GOT3 (cell line): ENCODE results near the gene SPOCK1.

Experiments used
- DNase-seq: peaks from one replicate; lab custom pipeline; 2025; ENCODE audit warnings: mixed read lengths; lab: John Stamatoyannopoulos, UW

The SPOCK1 gene

DNA sequence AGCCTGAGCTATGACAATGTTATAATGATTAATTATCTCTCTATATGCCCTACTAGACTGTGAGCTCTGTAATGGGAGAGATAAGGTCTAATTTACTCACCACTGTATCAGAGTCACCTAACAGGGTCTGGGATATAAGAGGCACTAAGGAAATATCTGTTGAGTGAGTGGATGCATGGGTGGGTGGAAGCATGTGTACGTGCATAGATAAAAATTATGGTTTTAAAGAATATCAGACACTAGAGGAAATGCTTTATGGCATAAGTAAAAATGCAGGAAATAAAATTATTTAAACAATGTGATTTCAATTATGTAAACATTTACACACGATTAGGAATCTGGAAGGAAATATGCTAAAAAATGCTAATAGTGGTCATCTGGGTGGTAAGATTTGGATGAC is 137.8 kb downstream of the SPOCK1 start:
- no peak for DNase-seq

DNA sequence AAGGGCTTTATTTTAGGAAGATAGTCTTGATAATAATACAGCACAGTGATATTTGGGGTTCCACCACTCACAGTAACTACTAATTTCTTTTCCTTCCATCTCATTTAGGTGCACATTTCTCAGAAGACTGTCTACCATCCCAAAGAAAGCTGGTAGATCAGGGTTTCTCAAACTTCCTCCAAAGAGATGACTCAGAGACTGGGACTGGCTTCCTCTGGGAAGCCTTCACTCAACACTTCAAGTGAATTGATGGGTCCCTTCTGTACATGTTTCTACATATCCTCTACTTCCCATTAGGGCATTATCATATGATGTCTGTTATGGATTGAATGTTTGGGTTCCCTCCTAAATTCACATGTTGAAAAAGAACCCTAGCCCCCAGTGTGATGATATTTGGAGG is 138.5 kb downstream of the SPOCK1 start:
- no peak for DNase-seq

DNA sequence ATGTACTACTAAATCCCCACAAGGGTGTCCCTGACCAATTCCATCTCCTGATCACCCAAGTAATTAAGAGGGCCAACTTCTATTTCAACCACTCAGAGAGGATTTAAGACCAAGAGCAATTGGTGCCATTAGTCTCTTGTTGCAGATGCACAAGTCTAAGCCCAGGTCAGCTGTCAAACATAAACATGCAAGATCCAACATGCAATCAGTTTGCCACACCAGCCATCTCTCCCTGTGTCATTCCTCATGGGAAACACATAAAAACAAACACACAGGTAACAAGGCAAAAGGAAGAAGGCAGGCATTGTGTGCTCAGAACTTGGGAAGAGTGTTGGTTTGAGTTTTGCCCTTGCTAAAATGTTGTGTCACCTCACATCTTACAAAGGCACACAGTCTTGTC is 139.2 kb downstream of the SPOCK1 start:
- DNase-seq = no peak

DNA sequence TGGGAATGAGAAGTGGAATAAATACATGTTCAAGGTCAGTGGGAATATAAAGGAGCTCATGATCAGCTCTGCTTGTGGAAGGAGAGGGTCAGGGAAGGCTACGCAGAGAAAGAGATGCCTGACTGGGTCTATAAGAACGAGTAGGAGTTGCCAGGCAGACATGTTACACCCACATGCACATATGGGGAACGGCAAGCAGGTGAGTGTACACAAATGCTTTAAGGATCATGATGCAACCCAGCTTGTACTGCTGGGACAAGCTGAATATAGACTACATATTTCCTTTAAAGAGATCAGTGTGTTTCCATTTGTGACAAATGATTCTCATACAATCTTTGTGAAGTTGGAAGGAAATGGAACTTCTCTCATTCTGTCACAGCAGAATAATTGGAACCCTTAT is 141.7 kb downstream of the SPOCK1 start:
- no peak for DNase-seq

DNA sequence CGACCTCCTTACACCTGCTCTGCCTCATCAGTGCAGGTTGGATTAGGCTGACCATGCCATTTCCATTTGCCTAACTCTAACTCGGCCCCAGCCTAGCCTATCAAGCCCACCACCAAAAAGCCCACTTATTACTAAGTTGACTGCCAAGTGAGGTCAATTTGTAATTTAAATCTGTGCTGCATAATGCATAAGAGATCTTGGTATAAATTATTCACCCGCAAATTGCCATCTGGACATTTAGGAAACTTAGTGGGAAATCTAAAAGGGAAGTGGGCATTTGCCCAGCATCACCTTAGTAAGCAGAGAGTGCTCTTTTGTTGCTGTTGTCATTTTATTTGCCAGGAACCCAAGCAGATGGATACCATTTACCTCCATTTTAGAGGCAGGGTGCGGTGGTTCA is 143.0 kb downstream of the SPOCK1 start:
- no peak for DNase-seq

DNA sequence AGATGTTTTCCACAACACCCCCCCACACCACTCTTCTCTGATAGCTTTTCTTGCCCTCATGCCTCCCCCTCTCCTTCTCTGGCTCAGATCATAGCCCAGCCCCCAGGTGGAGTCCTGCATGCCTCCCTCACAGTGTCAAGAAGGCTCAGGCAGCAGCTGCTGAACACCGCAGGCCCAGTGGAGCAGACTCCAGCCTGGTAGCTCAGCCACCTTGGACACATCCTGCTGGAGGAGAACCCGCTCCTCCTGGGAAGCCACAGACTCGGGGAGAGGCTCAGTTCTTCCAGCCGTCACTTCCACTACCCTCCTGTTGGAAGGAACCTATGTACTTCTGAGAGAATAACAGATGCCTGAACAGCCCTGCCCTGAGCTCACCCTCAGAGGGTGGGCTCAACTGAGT is 143.4 kb downstream of the SPOCK1 start:
- DNase-seq = no peak

DNA sequence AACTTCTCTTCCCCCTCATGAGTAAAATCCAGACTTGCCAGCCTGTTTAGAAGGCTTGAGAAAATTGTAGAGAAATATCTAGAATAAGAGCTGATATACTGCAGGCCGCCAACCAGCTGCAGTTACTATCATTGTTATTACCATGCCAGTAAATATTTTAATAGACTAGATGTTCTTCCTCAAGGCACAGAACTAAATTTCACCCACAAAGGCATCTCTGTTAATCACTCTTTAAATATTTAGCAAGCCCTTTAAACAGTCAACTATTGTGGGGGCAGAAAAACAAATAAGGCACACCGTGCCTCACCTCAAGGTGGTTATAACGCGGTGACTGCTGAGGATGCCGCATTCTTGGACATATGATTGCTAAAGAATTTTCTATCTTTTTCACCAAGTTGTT is 147.0 kb downstream of the SPOCK1 start:
- DNase-seq = no peak

DNA sequence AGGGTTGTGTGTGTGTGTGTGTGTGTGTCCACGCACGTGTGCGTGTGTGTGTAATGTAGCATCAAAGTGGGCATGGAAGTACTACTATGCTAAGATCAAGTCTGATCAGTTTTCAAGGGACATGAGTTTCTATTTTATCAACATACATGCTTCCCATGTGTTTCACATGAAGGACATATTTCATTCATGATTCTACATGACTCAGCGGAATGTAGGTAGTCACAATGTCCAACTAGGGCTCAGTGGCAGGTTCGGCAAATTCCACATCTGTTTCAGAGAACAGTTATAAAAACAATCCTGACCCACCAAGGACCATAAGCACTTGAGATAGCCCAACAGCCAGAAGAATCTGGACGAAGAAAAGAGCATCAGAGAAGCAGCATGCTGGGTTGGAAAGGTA is 148.3 kb downstream of the SPOCK1 start:
- DNase-seq = no peak

DNA sequence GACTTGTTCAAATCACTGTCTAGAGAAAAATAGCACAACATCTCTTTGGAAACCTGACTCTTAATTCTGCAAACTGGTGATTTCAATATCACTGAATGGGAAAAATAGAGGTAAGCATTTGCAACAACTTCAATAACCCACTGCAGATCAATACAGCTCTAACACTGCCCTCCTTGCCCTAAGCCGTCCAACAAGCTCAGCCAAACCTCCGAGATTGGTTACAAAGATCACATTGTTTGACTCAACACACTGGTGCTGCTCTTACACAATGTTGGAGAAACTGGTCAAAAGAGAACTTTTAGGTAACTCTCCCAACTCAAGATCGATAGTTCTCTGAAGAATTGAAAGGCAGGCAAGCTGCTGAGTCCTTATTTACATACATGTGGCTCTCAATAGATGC is 150.4 kb downstream of the SPOCK1 start:
- no peak for DNase-seq

DNA sequence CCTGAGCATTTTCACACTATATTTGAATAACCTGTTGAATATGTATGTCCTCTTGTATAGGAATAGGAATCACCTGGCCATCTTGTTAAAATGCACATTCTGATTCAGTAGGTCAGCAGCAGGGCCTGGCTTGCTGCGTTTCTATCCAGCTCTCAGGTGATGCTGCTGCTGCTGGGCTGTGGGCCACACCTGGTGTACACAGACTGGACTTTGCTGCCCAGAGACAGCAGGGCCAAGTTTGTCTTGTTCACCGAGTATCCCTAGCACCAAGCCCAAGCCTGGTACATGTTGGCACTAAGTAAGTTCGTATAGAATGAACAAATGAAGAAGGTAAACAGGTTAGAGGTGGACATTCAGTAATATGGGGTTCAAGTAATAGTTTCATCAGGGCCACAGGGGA is 151.3 kb downstream of the SPOCK1 start:
- no peak for DNase-seq

DNA sequence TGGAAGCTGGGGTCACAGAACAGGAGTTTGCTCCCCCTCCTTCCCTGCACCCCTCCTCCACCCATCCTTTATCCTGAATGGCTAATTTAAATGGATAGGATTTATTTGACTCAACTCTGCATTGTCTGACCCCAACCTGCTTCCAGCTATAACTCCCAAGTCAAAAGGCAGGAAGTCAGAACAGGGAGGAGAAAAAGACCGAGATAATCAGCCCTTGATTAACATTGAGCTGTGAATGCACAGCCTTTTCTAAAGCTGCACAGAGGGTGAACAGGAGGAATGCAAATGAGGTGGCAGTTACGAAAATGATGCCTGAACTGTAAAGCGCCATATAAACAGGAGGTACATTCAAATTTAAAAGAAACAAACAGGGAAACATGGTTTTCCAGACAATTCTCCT is 152.8 kb downstream of the SPOCK1 start:
- no peak for DNase-seq

DNA sequence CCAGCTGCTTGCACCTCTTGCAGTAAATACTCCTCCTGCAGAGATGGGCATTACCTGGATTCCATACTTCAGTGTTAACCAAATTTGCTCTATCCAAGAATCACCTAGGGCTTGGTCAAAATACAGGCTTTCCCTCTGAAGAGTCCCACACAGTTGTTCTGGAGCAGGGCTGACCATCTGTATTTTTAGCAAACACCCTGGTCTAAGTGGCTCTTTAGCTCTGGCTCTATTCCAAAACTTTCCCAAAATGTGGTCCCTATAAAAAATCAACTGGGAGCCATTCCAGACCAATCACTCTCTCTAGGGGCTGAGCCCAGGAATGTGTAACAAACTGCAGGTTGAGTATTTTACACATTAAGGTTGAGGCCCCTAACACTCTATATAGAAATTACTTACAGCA is 153.7 kb downstream of the SPOCK1 start:
- no peak for DNase-seq

DNA sequence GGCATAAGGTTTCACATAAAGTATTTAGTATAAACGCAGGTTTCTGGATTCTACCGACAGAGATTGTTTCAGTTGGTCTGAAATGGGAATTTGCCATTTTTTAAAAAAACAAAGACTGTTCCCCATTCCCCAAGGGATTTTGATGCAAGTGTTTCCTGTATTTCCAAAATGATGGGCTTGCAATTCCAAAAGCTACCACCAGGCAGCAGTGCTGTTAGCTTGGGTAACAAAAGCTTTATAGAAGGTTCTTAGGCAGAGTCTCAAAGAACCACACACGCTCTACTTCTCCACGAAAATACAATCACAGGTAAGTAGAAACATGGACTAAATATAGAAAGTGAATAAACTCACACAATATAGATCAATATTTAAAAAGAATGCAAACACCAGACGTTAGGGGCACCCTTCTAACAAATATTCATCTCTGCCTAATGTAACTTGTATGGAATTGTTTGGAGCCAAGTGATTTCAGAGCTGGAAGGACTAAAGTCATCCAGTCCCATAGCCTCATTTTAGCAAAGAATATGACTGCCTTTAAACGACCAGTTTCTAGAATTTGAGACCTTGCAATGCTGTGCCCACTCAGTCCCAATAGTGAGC is 154.3 kb downstream of the SPOCK1 start:
- DNase-seq = peak; percentile 14

DNA sequence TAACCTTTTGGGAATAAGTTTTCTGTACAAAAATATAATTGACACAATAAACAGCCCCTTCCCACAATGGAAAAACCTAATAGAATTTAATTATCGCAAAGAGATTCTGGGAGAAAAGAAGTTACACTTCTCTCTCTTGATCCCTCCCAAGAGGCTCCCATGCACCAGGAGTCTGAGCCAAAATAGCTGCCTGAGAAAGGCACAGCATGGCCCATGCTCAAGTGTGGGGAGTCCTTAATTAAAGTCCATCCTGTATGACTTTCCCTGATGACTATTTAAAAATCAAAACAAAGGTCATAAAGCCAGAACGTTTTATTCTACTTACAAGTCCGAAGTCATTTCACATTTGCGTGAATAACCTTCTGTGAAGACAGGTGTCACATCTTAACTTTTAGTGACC is 155.1 kb downstream of the SPOCK1 start:
- no peak for DNase-seq

DNA sequence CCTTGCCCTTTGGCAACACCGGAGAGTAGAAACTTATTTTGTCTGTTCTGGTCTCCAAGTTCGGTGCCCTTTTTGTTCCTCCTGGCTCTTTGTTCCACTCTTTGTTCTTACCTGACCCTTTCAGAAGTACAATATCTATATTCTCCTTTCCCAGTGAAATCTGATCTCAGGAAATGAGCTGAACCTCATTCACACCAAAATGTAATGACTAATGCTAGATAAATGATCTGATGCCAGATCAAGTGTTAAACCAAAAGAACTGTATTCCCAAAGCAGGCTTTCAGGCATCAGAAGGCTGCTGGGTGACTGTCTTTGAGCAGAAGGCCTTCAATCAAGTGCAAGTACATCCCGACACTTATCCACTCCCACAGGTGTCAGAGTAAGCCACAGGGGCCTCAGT is 156.4 kb downstream of the SPOCK1 start:
- DNase-seq = no peak

DNA sequence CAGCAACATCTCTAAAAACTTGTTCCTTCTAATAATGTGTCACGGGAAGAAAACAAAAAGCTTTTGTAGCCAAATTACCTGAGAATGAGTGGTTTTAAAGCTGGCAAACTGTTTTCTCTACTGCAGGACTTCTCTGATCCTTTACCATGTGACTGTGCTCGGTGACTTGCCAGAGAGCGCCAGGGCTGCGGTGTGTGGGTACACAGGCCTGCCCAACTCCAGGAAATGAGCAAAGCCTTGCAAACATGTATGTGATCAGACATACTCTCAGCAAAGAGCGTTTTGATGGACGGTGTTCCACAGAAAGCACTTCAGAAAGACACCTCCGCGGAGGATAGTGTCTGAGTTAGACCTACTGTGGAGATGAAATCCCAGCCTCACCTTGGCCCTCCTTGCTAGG is 157.3 kb downstream of the SPOCK1 start:
- DNase-seq = no peak

DNA sequence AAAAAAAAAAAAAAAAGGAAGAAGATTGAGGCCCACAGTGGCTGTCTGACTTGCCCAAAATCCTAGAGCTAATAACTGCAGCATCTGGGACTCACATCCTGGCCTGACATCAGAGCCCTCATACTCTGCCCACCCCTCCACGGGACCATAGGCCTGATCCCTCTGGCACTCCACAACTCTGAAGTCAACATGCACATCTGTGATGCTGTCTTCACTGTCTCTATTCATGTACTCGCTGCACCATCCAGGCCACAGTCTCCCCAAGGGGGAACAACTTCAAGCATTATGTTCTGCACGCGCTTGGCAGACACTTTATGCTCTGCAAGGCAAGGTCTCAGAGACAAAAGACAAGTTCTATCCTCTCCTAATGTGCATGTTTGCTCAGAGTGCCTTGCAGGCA is 158.2 kb downstream of the SPOCK1 start:
- DNase-seq = no peak

DNA sequence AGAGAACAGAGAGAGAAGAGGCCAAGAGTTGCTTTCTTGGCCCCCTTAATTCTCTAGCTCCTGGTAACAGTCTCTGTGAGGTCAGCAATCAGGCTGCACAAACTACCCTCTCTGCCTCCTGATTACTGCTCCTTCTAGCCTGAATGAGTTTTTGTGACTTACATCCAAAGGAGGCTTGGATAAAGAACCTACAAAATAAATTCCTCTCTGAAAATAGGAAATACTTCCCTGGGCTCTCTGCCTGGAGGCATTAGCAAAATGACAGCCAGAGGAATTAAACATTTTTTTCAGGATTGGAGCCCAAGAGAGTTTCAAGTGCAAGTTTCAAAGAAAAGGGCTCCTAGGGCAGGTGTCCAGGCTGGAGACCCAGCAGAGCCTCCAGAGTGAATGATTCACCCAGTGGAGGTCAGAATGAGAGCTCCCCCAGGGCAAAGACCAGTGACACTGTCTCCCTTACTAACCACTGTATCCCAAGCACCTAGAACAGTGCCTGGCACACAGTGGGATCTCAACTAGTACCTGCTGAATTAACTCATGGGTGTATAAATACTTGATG is 162.5 kb downstream of the SPOCK1 start:
- no peak for DNase-seq

DNA sequence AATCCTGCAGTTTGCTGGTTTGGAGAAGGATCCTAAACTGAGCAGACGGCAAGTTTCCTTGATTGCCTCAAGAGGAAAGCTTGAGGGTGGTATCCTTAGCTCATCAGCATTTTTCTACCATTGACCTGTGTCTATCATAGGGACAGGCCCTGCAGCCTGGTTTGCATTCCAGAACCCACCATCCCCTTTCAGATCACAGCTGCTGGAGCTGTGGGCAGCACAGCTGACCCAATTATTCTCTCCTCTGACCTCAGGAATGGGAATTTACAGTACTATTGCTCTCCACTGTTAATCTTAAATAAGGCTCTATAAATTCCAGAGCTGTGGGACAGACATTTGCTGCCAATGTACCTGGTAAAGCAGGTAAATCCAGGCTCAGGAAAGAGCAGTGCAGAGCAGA is 163.0 kb downstream of the SPOCK1 start:
- no peak for DNase-seq

DNA sequence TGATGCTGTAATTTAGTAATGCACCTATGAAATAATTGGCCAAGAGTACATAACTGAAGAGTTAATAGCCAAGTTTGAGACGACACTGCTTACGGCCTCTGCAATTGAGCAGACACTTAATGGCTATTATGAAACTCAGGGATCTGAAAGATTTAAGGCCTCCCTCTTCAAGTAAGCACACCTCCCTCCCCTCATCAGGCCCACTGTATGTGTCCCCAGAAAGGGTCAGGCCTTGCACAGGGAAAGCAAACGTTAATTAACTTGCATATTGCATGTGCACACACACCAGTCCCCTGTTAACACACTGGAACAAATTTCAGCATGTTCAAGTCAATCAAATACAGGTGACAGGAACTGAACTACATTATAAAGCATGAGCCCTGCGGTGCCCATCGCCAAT is 163.6 kb downstream of the SPOCK1 start:
- no peak for DNase-seq

DNA sequence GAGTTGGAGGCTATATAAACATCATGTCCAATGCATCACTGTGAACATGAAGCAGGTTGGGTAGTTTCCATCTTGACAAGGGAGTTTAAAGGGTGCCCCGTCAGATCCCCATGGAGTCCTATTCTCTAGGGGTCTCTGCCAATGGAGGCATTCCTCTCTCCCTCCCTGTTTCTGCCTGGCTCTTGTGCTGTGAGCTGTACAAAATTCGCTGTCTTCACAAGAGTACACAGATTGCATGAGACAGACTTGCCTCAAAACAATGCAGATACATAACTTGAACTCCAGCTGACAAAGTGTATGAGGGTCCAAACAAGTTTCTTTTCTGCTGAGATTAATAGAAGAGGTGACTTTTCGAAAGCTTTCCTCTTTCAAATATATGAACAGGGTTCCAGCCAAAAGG is 165.2 kb downstream of the SPOCK1 start:
- no peak for DNase-seq

DNA sequence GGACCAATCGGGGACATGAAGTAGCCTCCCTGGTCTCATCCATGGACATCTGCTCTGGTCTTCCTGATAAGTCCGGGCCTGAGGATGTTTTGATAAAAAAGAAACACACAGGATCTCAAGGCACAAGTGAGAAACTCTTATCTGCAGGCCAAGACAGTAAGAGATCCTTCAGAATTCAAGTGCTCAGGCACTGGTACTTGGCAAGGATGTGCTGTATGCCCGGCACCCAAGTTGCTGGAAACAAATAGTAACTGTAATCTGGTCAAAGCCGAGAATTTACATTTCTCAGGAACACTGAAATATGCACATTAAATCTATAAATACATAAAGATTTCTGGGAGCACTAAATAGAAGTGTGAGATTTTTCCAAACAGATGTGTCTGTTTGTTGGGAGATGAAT is 165.7 kb downstream of the SPOCK1 start:
- DNase-seq = no peak

DNA sequence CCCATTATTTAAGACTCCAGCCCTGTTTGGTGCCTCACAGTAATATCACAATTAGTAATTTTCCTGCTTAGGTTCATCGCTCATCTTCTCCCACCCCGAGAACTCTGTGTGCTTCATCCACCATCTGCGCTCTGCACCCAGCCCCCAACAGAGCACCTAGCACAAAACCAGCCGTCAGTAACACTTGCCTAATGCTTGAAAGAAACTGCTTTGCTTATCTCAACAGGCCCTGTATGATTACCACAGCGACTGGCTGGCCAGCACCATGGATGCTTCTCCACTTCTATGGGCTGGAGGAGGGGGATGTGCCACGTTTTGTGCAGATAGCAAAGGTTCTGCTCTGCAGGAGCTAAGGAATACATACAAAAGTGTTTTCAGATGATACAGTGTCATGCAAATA is 166.8 kb downstream of the SPOCK1 start:
- no peak for DNase-seq

DNA sequence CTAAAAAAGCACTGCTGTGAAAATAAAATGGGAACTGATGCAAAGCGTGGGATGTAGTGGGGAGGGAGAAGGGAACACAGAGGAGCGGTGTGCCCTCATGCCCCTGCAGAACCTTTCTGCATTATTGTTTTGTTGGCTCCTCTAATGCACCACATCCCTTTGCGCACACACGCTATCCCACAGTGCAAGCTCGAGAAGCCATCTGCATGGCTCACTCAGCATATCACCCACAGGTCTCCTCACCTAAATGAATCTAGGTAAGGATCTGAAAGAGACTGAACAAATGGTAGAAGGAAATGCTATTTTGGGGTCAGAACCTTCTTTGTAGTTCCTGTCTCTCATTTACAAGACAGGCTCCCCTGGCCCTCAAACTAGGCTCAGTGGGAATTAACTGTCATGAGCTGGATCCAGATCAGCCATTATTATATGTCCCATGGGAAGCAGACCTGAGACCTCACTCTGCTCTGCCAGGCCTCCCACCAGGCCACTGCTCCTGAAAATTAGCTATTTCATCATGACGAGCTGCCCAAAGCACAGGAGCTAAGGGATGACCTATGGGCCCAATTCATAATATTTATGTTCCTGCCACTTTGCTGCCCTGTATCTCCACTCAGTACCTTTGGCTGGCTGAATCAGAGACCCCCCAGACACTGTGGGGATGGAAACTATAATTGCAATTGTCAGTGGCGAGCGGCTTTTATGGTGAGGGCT is 169.4 kb downstream of the SPOCK1 start:
- DNase-seq = no peak
